VCaP (cell line): ENCODE results near the gene KCNH8.

Source experiments
- H3K27ac ChIP-seq: fragments of 450-650 bp; 2 replicates; pipeline ENCODE4 v1.5.1; 2017
- TF ChIP-seq, protein P1 (sequence below): fragments of 450-650 bp; conservative IDR thresholded peaks from 2 replicates; pipeline ENCODE4 v1.5.1; 2017; ENCODE audit warnings: mild to moderate bottlenecking, moderate library complexity

The KCNH8 gene

DNA sequence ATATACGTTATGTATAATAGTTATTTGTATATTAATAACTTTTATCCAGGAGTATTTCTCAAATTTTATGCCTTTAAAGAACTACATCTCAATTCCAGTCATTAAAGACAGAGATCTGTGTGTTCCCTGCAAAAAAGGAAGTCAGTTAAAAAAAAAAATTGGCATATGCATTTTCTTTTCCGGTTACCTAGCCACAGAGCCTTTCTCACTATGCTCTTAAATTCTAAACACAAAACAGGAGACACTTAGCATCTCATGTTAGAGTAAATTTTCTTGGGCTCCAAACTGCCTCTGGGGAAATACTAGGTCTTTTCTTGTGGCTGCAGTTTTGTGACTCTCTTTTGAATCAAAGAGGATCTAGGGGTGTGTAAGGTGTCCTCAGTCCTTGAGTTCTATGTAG lies 105.9 kb downstream of the KCNH8 start:
- H3K27ac ChIP-seq = no peak overlapping the region
- TF ChIP-seq, protein P1, sequence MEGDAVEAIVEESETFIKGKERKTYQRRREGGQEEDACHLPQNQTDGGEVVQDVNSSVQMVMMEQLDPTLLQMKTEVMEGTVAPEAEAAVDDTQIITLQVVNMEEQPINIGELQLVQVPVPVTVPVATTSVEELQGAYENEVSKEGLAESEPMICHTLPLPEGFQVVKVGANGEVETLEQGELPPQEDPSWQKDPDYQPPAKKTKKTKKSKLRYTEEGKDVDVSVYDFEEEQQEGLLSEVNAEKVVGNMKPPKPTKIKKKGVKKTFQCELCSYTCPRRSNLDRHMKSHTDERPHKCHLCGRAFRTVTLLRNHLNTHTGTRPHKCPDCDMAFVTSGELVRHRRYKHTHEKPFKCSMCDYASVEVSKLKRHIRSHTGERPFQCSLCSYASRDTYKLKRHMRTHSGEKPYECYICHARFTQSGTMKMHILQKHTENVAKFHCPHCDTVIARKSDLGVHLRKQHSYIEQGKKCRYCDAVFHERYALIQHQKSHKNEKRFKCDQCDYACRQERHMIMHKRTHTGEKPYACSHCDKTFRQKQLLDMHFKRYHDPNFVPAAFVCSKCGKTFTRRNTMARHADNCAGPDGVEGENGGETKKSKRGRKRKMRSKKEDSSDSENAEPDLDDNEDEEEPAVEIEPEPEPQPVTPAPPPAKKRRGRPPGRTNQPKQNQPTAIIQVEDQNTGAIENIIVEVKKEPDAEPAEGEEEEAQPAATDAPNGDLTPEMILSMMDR = no peak

DNA sequence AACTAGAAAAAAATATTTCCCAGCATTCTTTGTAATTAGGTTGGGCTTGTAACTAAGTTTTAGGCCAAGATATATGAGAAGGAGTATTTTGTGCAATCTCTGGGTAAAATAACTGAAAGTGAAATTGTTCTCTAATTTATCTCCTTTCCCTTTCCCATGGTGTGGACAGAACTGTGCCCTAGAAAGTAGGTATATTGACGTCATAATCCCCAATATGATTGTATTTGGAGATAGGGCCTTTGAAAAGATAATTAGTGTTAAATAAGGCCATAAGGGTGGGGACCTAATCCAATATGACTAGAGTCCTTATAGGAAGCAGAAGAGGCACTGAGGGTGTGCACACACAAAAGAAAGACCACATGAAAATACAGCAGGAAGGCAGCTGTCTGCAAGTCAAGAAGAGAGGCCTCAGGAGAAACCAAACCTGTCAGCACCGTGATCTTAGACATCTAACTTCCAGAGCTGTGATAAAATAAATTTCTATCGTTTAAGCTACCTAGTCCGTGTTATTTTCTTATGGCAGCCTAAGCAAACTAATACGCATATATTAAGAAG lies 106.6 kb downstream of the KCNH8 start:
- no peak overlapping the region for H3K27ac ChIP-seq
- TF ChIP-seq, protein P1 = no peak

DNA sequence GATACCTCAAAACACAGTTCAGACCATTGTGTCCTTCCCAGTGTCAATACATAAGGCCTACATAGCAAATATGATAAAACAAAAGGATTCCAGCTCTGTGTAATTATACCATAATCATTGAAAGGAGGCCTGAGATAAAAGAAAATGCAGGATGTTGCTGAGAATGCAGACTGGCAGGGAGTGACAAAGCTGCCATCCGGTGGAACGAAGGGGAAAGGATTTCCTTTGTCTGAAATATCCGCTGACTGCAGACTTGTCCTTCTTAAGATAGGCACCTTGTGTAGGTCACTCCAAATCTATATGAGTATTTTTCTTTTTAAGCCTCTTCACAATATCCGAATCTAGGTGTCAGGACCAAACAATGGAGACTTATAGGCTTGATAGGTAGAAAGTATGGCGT lies 108.0 kb downstream of the KCNH8 start:
- H3K27ac ChIP-seq = no peak overlapping the region; the same call in 1 of the 2 replicates
- TF ChIP-seq, protein P1 = peak; percentile 80

DNA sequence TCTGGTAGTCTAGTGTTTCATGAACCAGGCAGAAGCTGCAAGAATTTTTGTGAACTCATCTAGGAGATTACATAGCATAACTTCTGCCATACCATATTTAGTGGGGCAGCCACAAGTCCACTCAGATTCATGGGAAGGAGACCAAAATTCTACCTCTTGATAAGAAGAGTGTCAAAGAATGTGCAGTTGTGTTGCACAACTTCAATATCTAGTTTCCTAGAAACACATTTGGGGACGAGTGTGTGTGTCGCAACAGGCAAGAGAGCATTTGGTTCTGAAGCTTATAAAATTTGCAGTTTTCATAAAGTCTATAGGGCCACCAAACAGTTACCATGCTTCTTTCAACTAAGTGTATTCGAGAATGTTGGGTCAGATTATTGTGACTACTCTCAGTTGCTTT lies 115.3 kb downstream of the KCNH8 start:
- TF ChIP-seq, protein P1 = no peak
- H3K27ac ChIP-seq = no peak overlapping the region

DNA sequence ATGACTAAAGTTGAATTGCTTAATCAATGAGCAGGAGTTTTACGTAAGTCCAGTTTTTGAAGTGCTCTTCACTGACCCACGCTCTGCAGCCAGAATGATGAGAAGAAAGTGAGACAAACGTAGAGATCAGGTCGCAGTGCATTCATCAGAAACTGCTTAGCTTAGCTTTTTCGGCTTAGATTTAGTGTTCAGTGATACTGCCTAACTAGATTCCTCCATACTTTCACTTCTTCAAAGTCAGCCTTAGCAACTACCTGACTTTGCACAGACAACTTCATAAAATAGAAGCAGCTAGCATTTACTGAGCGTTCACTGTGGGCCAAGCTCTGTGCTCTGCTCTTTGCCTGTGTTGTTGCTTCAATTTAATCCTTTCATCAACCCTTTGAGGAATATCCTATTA lies 116.1 kb downstream of the KCNH8 start:
- TF ChIP-seq, protein P1 = no peak
- no peak overlapping the region for H3K27ac ChIP-seq

DNA sequence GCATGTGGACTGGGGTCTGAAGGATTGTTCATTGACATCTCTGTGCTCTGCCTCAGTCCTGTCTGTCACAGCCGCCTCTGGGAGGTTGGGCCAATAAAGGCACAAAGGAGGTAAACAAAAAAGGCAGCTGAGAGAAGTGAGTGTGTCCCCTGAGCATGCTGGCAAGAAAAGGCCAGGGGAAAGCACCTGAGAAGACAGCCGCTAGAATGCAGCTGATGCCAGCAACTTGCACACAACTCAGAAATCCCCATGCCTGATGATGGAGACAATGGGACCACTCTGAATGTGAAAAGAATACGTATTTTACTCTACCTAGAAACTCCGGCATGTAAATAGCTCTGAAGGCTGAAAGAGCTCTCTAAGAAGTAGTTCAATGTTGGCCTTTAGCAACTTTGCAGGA lies 118.7 kb downstream of the KCNH8 start:
- TF ChIP-seq, protein P1 = no peak
- no peak overlapping the region for H3K27ac ChIP-seq

DNA sequence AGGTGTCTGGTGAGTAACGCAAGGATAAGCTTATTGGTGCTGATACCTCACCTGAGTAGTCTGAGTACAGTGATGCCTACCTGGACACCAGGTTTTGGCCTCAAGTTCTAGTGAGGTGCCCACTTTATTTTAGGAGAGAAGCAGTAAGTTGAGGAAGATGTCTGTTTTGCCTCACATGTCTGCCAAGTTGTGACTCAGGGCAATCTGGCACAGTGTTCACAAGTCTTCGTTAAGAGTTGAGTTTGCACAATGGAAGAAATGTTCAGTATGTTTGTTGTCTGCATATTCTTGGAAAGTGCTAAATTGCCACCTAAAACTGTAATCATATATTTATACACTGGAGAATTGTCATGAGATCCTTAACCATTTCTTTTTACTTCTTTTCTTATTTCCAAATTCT lies 122.2 kb downstream of the KCNH8 start:
- H3K27ac ChIP-seq = no peak overlapping the region
- TF ChIP-seq, protein P1 = no peak

DNA sequence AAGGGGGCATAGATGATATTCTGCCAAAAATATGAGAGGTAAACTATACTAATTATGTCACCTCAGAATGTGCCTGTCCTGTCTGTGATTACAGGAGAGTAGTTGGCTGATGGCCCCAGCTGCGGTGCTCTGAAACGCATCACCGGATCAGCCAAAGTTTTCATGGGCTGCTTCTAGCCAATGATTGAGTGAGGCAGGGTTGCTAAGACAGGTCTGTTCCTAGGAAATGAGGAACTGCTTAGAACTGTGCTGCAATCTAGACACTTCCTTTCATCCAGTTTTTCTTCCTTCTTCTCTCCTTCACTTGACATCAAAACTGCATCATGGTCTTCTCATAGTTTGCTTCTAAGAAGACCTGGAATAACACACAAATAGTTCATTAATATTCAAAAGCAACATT lies 124.0 kb downstream of the KCNH8 start:
- TF ChIP-seq, protein P1 = no peak
- H3K27ac ChIP-seq = no peak overlapping the region
